Stomach (tissue), 4 donors: ENCODE measurements around the gene TMEM158.

ENCODE experiments used
- POLR2A ChIP-seq, 4 donors: fragments of 450-650 bp; IDR thresholded peaks; one replicate each; pipeline ENCODE4 v1.6.1; 2016; ENCODE audit warnings: antibody characterized with exemption in 4 of 4, control low read depth in 2 of 4, mild to moderate bottlenecking in 1 of 4, moderate library complexity in 1 of 4
- POLR2AphosphoS5 ChIP-seq, 3 donors: sonication (generic); formaldehyde crosslinking; IDR thresholded peaks; one replicate each; pipeline ENCODE4 v1.6.1; 2016; ENCODE audit warnings: antibody characterized with exemption in 3 of 3
- TF ChIP-seq, protein P1 (sequence below), 7 experiments: fragments of 450-650 bp in 4 of 7; fragments of 200-600 bp in 3 of 7; sonication (generic) in 3 of 7; IDR thresholded peaks; one replicate each; pipeline ENCODE4 v1.5.1; 2016 to 2019; ENCODE audit warnings: antibody characterized with exemption in 7 of 7, control low read depth in 2 of 7, mild to moderate bottlenecking in 1 of 7

- TF ChIP-seq, protein P1, sequence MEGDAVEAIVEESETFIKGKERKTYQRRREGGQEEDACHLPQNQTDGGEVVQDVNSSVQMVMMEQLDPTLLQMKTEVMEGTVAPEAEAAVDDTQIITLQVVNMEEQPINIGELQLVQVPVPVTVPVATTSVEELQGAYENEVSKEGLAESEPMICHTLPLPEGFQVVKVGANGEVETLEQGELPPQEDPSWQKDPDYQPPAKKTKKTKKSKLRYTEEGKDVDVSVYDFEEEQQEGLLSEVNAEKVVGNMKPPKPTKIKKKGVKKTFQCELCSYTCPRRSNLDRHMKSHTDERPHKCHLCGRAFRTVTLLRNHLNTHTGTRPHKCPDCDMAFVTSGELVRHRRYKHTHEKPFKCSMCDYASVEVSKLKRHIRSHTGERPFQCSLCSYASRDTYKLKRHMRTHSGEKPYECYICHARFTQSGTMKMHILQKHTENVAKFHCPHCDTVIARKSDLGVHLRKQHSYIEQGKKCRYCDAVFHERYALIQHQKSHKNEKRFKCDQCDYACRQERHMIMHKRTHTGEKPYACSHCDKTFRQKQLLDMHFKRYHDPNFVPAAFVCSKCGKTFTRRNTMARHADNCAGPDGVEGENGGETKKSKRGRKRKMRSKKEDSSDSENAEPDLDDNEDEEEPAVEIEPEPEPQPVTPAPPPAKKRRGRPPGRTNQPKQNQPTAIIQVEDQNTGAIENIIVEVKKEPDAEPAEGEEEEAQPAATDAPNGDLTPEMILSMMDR (IDR thresholded peaks at IDR 0.05) = no peak
- no peak for TF ChIP-seq POLR2A (IDR thresholded peaks at IDR 0.05)
- no peak for TF ChIP-seq POLR2AphosphoS5 (IDR thresholded peaks at IDR 0.05)
Observed at GRCh38 chr3:45239254-45239653, 13.2 kb upstream of the TMEM158 start.
